Upper lobe of left lung (tissue), 6 donors: ENCODE measurements around the gene DCX. TPM values are rescaled to one million over a fixed set of nuclear protein-coding genes. Genes with fewer than 3 reads are reported as not detected.
A peak's percentile ranks its signal among the peaks of the same experiment; 100 is the strongest.
"Not testable (repeated sequence)": the region's sequence is repeated elsewhere in the genome, so short reads cannot be mapped to it uniquely, and the experiment has no call there.

Source experiments
- ATAC-seq, 2 donors: fragments of 200-7000 bp; cut with Tn5 transposase; one replicate each; pipeline ENCODE4 v1.9.1; 2022; ENCODE audit warnings: mild to moderate bottlenecking in 2 of 2, moderate library complexity in 2 of 2; ENCODE audit not compliant: low FRiP score in 2 of 2
- DNase-seq, 2 donors: peaks; one replicate each; pipeline ENCODE4 v3.0.0-alpha.2; 2019 to 2020
- H3K27ac ChIP-seq, 4 donors: fragments of 200-600 bp; sonication (generic); one replicate each; pipeline ENCODE4 v1.5.1; 2016 to 2019
- H3K27me3 ChIP-seq, 4 donors: fragments of 200-600 bp; sonication (generic); one replicate each; pipeline ENCODE4 v1.5.1; 2017 to 2019
- H3K36me3 ChIP-seq, 4 donors: fragments of 200-600 bp; sonication (generic); one replicate each; pipeline ENCODE4 v1.5.1; 2016 to 2019
- H3K4me1 ChIP-seq, 4 donors: fragments of 200-600 bp; sonication (generic); one replicate each; pipeline ENCODE4 v1.5.1; 2018 to 2019
- H3K4me3 ChIP-seq, 4 donors: fragments of 200-600 bp; sonication (generic); one replicate each; pipeline ENCODE4 v1.5.1; 2017 to 2019; ENCODE audit warnings: mild to moderate bottlenecking in 2 of 4, moderate library complexity in 1 of 4
- H3K9me3 ChIP-seq, 4 donors: fragments of 200-600 bp; sonication (generic); one replicate each; pipeline ENCODE4 v1.5.1; 2018 to 2019
- CTCF ChIP-seq, 6 experiments: fragments of 450-650 bp in 4 of 6; fragments of 200-600 bp in 2 of 6; sonication (generic) in 2 of 6; IDR thresholded peaks; one replicate each; pipeline ENCODE4 v1.5.1; 2016 to 2019; ENCODE audit warnings: antibody characterized with exemption in 6 of 6
- EP300 ChIP-seq, 4 donors: sonication (generic); formaldehyde crosslinking; IDR thresholded peaks; one replicate each; pipeline ENCODE4 v1.5.1; 2017; ENCODE audit warnings: antibody characterized with exemption in 4 of 4, control low read depth in 2 of 4
- POLR2A ChIP-seq, 4 donors: fragments of 450-650 bp; IDR thresholded peaks; one replicate each; pipeline ENCODE4 v1.5.1; 2016 to 2017; ENCODE audit warnings: antibody characterized with exemption in 4 of 4, mild to moderate bottlenecking in 2 of 4
- POLR2AphosphoS5 ChIP-seq, 2 donors: sonication (generic); formaldehyde crosslinking; IDR thresholded peaks; one replicate each; pipeline ENCODE4 v1.5.1; 2017; ENCODE audit warnings: antibody characterized with exemption in 2 of 2
- WGBS, 2 donors: methylation state at CpG; one replicate each; pipeline ENCODE4 v1.1.5; 2017 to 2018; 5-methylcytosine and 5-hydroxymethylcytosine counted together
- total RNA-seq, 6 donors: library from RNA; depleted of rRNA in 4 of 6; stranded (reverse); fragments of >200 nt in 4 of 6; gene quantifications; one replicate each; pipeline versions ENCODE4 v1.1.0 to v1.2.1, GENCODE V29; 2016 to 2021
- donor health status: DM: no; HTN: no; CAD: no; lungs with moderate emphysema.
- donor health status: DM: no; HTN: yes; CAD: no; lungs with severe emphysema.

Gene DCX
- total RNA-seq, 6 donors from 2014 or later = not detected

GRCh38 chrX:111353793-111354192, 58.2 kb downstream of the DCX start:
- DNase-seq (no peak), ATAC-seq (peak in 1 of 2 donors; percentile 35)
- Histone ChIP-seq H3K9me3 (no peaks in the 10 kb centered on the region), H3K27me3 (no peaks in the 10 kb centered on the region), H3K36me3 (no peaks in the 10 kb centered on the region), H3K27ac (no peak overlapping the region), H3K4me1 (no peaks in the 10 kb centered on the region), H3K4me3 (no peak overlapping the region)
- TF ChIP-seq CTCF (IDR thresholded peaks at IDR 0.05) (no peak), POLR2AphosphoS5 (IDR thresholded peaks at IDR 0.05) (no peak), EP300 (IDR thresholded peaks at IDR 0.05) (no peak), POLR2A (IDR thresholded peaks at IDR 0.05) (no peak)
- WGBS, 2 donors = 50 to 51% methylated on average over 2 of the region's 2 CpGs

GRCh38 chrX:111352424-111352823, 59.6 kb downstream of the DCX start:
- Histone ChIP-seq H3K9me3 (no peaks in the 10 kb centered on the region), H3K4me3 (no peak overlapping the region), H3K27me3 (no peaks in the 10 kb centered on the region), H3K36me3 (no peaks in the 10 kb centered on the region), H3K4me1 (no peaks in the 10 kb centered on the region), H3K27ac (no peak overlapping the region)
- TF ChIP-seq POLR2A (IDR thresholded peaks at IDR 0.05) = no peak
- TF ChIP-seq CTCF (IDR thresholded peaks at IDR 0.05) = no peak
- no peak for TF ChIP-seq EP300 (IDR thresholded peaks at IDR 0.05)
- no peak for TF ChIP-seq POLR2AphosphoS5 (IDR thresholded peaks at IDR 0.05)
- ATAC-seq (no peak), DNase-seq (peak in 1 of 2 donors; percentile 22)
- WGBS, 2 donors = 69 to 76% methylated on average over 1 of the region's 1 CpG

- no peaks in the 10 kb centered on the region for H3K4me1 ChIP-seq
- TF ChIP-seq POLR2A (IDR thresholded peaks at IDR 0.05) (no peak), EP300 (IDR thresholded peaks at IDR 0.05) (no peak), CTCF (IDR thresholded peaks at IDR 0.05) (no peak), POLR2AphosphoS5 (IDR thresholded peaks at IDR 0.05) (no peak)
- H3K27ac ChIP-seq = no peak overlapping the region
- no peaks in the 10 kb centered on the region for H3K36me3 ChIP-seq
- no peak for DNase-seq
- H3K9me3 ChIP-seq = no peaks in the 10 kb centered on the region
- no peak overlapping the region for H3K4me3 ChIP-seq
- ATAC-seq = no peak
- no peaks in the 10 kb centered on the region for H3K27me3 ChIP-seq
These were observed 62.1 kb downstream of the DCX start for GRCh38 chrX:111349934-111350333.

- TF ChIP-seq POLR2A (IDR thresholded peaks at IDR 0.05) = no peak
- no peak for TF ChIP-seq POLR2AphosphoS5 (IDR thresholded peaks at IDR 0.05)
- TF ChIP-seq CTCF (IDR thresholded peaks at IDR 0.05) = no peak
- no peak for TF ChIP-seq EP300 (IDR thresholded peaks at IDR 0.05)
- 28 to 59% methylated on average over 2 to 3 of the region's 3 CpGs for WGBS, 2 donors
These were observed 62.9 kb downstream of the DCX start for GRCh38 chrX:111349101-111349500.

GRCh38 chrX:111348429-111348828, 63.6 kb downstream of the DCX start:
- no peak for TF ChIP-seq CTCF (IDR thresholded peaks at IDR 0.05)
- TF ChIP-seq EP300 (IDR thresholded peaks at IDR 0.05) = no peak
- TF ChIP-seq POLR2AphosphoS5 (IDR thresholded peaks at IDR 0.05) = no peak
- no peak for TF ChIP-seq POLR2A (IDR thresholded peaks at IDR 0.05)
- Histone ChIP-seq H3K27me3 (no peaks in the 10 kb centered on the region), H3K4me3 (no peak overlapping the region), H3K36me3 (no peaks in the 10 kb centered on the region), H3K27ac (no peak overlapping the region), H3K4me1 (no peaks in the 10 kb centered on the region), H3K9me3 (no peaks in the 10 kb centered on the region)
- no peak for ATAC-seq
- DNase-seq = no peak
- 42 to 69% methylated on average over 2 of the region's 2 CpGs for WGBS, 2 donors

More at GRCh38 chrX:111349101-111349500, 62.9 kb downstream of the DCX start:
- no peak for ATAC-seq
- H3K4me1 ChIP-seq = no peaks in the 10 kb centered on the region
- H3K27me3 ChIP-seq = no peaks in the 10 kb centered on the region
- no peaks in the 10 kb centered on the region for H3K36me3 ChIP-seq
- no peaks in the 10 kb centered on the region for H3K9me3 ChIP-seq
- DNase-seq = no peak
- H3K4me3 ChIP-seq = no peak overlapping the region
- no peak overlapping the region for H3K27ac ChIP-seq

- ATAC-seq, H3K9me3 ChIP-seq, H3K27me3 ChIP-seq, H3K4me1 ChIP-seq, H3K36me3 ChIP-seq, H3K4me3 ChIP-seq, DNase-seq, H3K27ac ChIP-seq: not testable (repeated sequence)
These were observed 65.8 kb downstream of the DCX start for GRCh38 chrX:111346150-111346549.
